ENCODE measurements around the gene CD300H.

Gene CD300H

DNA sequence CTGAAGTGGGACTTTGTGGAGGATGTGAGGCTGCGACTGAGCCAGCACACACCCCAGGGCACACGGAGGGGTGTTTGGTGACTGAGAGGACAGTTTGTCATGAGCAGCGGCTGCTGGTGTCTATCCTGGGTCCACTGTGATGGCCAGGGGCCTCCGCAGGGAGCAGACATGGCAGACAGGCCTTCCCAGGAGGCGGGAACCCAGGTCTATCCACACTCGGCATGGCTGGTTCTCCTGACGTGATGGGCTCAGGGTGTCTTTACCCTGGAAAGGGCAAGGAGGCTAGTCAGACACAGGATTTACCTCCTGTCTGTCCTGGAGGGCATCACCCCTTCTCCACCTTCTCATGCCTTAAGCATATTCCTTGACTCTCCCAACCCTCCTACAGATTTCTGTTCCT is 20.7 kb downstream of the CD300H start:
- TF ChIP-seq ZBTB7A (IDR thresholded peaks at IDR 0.05; ENCODE audit: low read depth) (no peak), CREB1 (IDR thresholded peaks at IDR 0.05; ENCODE audit: low read depth) (no peak), FOXM1 (IDR thresholded peaks at IDR 0.05; ENCODE audit: borderline replicate concordance, low read depth) (no peak), EP300 (IDR thresholded peaks at IDR 0.05; ENCODE audit: borderline replicate concordance) (no peak), TCF12 (IDR thresholded peaks at IDR 0.05; ENCODE audit: low read depth) (no peak), CEBPB (IDR thresholded peaks at IDR 0.05) (no peak), TEAD4 (IDR thresholded peaks at IDR 0.05) (no peak), EGR1 (IDR thresholded peaks at IDR 0.05) (no peak), RAD21 (IDR thresholded peaks at IDR 0.05; ENCODE audit: low read depth) (no peak), NFIC (IDR thresholded peaks at IDR 0.05) (no peak), TAF1 (IDR thresholded peaks at IDR 0.05; ENCODE audit: low read depth) (no peak)
- TF ChIP-seq, protein P1, sequence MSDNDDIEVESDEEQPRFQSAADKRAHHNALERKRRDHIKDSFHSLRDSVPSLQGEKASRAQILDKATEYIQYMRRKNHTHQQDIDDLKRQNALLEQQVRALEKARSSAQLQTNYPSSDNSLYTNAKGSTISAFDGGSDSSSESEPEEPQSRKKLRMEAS (IDR thresholded peaks at IDR 0.05) = no peak
- TF ChIP-seq, protein P2, sequence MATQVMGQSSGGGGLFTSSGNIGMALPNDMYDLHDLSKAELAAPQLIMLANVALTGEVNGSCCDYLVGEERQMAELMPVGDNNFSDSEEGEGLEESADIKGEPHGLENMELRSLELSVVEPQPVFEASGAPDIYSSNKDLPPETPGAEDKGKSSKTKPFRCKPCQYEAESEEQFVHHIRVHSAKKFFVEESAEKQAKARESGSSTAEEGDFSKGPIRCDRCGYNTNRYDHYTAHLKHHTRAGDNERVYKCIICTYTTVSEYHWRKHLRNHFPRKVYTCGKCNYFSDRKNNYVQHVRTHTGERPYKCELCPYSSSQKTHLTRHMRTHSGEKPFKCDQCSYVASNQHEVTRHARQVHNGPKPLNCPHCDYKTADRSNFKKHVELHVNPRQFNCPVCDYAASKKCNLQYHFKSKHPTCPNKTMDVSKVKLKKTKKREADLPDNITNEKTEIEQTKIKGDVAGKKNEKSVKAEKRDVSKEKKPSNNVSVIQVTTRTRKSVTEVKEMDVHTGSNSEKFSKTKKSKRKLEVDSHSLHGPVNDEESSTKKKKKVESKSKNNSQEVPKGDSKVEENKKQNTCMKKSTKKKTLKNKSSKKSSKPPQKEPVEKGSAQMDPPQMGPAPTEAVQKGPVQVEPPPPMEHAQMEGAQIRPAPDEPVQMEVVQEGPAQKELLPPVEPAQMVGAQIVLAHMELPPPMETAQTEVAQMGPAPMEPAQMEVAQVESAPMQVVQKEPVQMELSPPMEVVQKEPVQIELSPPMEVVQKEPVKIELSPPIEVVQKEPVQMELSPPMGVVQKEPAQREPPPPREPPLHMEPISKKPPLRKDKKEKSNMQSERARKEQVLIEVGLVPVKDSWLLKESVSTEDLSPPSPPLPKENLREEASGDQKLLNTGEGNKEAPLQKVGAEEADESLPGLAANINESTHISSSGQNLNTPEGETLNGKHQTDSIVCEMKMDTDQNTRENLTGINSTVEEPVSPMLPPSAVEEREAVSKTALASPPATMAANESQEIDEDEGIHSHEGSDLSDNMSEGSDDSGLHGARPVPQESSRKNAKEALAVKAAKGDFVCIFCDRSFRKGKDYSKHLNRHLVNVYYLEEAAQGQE (IDR thresholded peaks at IDR 0.05; ENCODE audit: low read depth) = no peak
- TF ChIP-seq, protein P3, sequence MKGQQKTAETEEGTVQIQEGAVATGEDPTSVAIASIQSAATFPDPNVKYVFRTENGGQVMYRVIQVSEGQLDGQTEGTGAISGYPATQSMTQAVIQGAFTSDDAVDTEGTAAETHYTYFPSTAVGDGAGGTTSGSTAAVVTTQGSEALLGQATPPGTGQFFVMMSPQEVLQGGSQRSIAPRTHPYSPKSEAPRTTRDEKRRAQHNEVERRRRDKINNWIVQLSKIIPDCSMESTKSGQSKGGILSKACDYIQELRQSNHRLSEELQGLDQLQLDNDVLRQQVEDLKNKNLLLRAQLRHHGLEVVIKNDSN (IDR thresholded peaks at IDR 0.05) = no peak

DNA sequence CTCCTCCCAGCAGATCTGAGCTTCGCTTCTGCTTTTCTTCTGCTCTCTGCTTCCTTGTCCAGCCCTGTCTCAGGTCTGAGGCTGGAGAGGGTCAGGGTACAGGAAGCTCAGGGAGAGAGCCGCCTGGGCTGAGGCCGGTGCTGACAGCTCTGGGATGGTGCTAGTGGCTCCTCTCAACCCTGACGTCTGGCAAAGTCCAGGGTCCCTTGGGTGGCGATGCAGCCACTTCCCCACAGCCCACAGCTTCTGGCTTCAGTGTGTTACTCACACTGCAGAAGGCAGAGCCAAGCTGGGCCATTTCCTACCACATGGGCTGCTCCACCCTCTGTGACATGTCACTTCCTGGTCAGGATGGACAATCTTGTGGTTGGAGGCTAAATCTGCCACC is 21.5 kb downstream of the CD300H start, which contains the start of gene CD300C:
Gene CD300C (minus strand): TSS at position 273 of the 388 bp plus-strand sequence. CDS start 333 bp downstream, outside the sequence.
- TF ChIP-seq, protein P2 (IDR thresholded peaks at IDR 0.05; ENCODE audit: low read depth) = no peak
- TF ChIP-seq YY1 (IDR thresholded peaks at IDR 0.05; ENCODE audit: low read depth) (no peak), RAD21 (IDR thresholded peaks at IDR 0.05; ENCODE audit: low read depth) (no peak), ZBTB7A (IDR thresholded peaks at IDR 0.05; ENCODE audit: low read depth) (no peak), NFIC (IDR thresholded peaks at IDR 0.05) (no peak), FOXM1 (IDR thresholded peaks at IDR 0.05; ENCODE audit: borderline replicate concordance, low read depth) (no peak)

DNA sequence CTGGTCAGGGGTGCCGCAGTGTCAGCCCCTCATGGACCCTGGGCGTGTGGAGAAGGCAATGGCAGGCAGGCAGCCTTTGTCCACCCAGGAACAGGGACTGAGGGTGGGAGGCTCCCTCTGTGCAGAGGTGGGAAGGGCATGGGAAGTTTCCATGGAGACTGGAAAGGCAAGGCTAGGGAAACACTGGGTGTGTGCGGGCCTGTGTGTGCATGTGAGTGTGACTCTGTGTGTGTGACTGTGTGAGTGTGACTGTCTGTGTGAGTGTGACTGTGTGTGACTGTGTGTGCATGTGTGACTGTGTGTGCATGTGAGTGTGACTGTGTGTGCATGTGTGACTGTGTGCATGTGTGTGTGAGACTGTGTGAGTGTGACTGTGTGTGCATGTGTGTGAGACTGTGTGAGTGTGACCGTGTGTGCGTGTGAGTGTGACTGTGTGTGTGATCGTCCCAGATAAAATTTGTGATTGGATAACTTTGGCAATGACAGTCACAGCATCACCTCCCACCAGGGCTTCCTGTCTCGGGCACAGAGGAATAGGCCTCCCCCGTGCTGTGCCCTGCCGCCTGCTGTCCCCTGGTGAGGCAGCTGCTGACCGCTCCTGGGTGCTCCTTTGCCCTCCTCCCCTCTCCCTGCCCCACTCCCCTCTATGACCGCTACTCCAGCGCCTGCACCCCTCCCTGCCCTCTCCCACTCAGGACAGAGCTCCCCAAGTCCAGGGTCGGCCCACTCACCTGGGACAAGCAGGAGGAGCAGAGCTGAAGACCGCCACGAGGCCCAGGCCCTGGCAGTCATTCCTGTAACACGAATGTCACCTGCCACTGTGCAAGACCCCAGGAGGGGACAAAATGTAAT is 22.1 kb downstream of the CD300H start:
- TF ChIP-seq FOXM1 (IDR thresholded peaks at IDR 0.05; ENCODE audit: borderline replicate concordance, low read depth) (no peak), TAF1 (IDR thresholded peaks at IDR 0.05; ENCODE audit: low read depth) (no peak), EP300 (IDR thresholded peaks at IDR 0.05; ENCODE audit: borderline replicate concordance) (no peak), TCF12 (IDR thresholded peaks at IDR 0.05; ENCODE audit: low read depth) (no peak), CREB1 (IDR thresholded peaks at IDR 0.05; ENCODE audit: low read depth) (no peak), RAD21 (IDR thresholded peaks at IDR 0.05; ENCODE audit: low read depth) (no peak), EGR1 (IDR thresholded peaks at IDR 0.05) (no peak), ZBTB7A (IDR thresholded peaks at IDR 0.05; ENCODE audit: low read depth) (no peak), TEAD4 (IDR thresholded peaks at IDR 0.05) (no peak), YY1 (IDR thresholded peaks at IDR 0.05; ENCODE audit: low read depth) (no peak), CEBPB (IDR thresholded peaks at IDR 0.05) (no peak), NFIC (IDR thresholded peaks at IDR 0.05) (no peak)
- TF ChIP-seq, protein P2 (IDR thresholded peaks at IDR 0.05; ENCODE audit: low read depth) = no peak
- TF ChIP-seq, protein P1 (IDR thresholded peaks at IDR 0.05) = no peak
- TF ChIP-seq, protein P3 (IDR thresholded peaks at IDR 0.05) = no peak

All from Ishikawa (cell line).